Activated CD8-positive, alpha-beta T cell treated with anti-CD3 and anti-CD28 coated beads, Interleukin-2, amount 10 ng/mL, durations not matched to agents 7 days and 5 days (primary cell): ENCODE measurements around the gene RFXAP. TPM values are rescaled to one million over a fixed set of nuclear protein-coding genes. Genes with fewer than 3 reads are reported as not detected.

Experiments used
- ATAC-seq: fragments of 150-1000 bp; cut with Tn5 transposase; one replicate; pipeline ENCODE4 v1.10.0; 2021; ENCODE audit warnings: moderate library complexity
- CTCF ChIA-PET: fragments of 350-600 bp; sonication (Branson Sonifier 250); formaldehyde crosslinking; loops from one replicate; lab custom pipeline; 2021; ENCODE audit warnings: antibody characterized with exemption; lab: Charles Lee
- POLR2A ChIA-PET: fragments of 350-600 bp; sonication (Branson Sonifier 250); formaldehyde crosslinking; loops from one replicate; lab custom pipeline; 2021; ENCODE audit warnings: antibody characterized with exemption; lab: Charles Lee
- DNase-seq: peaks from one replicate; pipeline ENCODE4 v3.0.0-alpha.2; 2020
- H3K27ac Mint-ChIP-seq: one replicate; pipeline ENCODE4 v1.8.0; 2021; ENCODE audit warnings: mild to moderate bottlenecking, mixed read lengths
- H3K27me3 Mint-ChIP-seq: one replicate; pipeline ENCODE4 v1.8.0; 2021; ENCODE audit warnings: low read depth, mixed read lengths
- H3K36me3 Mint-ChIP-seq: one replicate; pipeline ENCODE4 v1.8.0; 2021; ENCODE audit warnings: low read depth, mixed read lengths
- H3K4me1 Mint-ChIP-seq: one replicate; pipeline ENCODE4 v1.8.0; 2021; ENCODE audit warnings: low read depth, mixed read lengths
- H3K4me3 Mint-ChIP-seq: one replicate; pipeline ENCODE4 v1.8.0; 2021; ENCODE audit warnings: mild to moderate bottlenecking, mixed read lengths
- H3K9me3 Mint-ChIP-seq: one replicate; pipeline ENCODE4 v1.8.0; 2022; ENCODE audit warnings: mixed read lengths; ENCODE audit not compliant: insufficient read depth
- total RNA-seq, 2 experiments: library from RNA; stranded (reverse); gene quantifications; one replicate each; pipeline ENCODE4 v1.2.3, GENCODE V29; 2021

Gene RFXAP
- total RNA-seq, 2 experiments from 2014 or later: 12.8 to 13.9 TPM

DNA sequence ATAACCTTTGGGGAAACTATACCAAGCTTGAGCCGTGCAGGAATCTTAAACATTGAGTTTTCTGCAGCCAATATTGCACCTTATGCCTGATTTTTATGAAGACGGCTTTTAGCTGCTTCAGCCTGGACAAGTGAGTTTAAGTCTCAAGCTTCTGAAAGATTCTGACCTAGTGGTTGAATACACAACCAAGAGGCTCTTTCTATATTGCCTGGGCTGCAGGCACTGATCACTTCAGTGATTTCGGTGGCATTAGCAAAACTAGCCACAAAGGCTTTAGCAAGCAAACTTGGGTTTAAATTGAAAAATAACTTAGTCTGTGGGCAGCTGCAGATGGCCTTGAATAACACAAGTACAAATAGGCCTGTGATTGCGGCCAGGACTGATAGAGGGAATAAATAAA is 29.3 kb upstream of the RFXAP start:
- POLR2A ChIA-PET: no interaction called here
- ATAC-seq: no peak
- peaks cover 5% of the 10 kb centered on the region for H3K27me3 Mint-ChIP-seq
- H3K36me3 Mint-ChIP-seq: no peaks in the 10 kb centered on the region
- peaks cover 1% of the 10 kb centered on the region for H3K4me1 Mint-ChIP-seq
- DNase-seq: no peak
- no peaks in the 10 kb centered on the region for H3K9me3 Mint-ChIP-seq
- H3K4me3 Mint-ChIP-seq: no peak overlapping the region
- CTCF ChIA-PET: no interaction called here
- H3K27ac Mint-ChIP-seq: no peak overlapping the region

DNA sequence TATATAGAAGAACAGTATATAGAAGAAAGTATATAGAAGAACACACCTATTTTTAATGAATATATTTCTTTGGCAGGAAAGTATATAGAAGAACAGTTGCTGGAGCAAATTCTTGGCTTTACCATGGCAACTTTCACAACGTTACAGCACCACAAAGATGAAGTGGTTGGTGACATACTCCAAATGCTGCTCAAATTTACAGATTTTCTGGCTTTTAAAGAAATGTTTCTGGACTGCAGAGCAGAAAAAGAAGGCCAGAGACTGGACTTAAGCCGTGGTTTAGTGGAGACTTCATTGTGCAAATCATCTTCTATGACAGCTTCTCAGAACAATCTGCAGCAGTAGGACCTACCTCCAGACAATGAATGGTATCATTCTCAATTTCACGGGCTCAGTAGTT is 24.3 kb upstream of the RFXAP start:
- Mint-ChIP-seq H3K27ac (no peak overlapping the region), H3K27me3 (peaks cover 4% of the 10 kb centered on the region), H3K4me1 (no peaks in the 10 kb centered on the region), H3K9me3 (no peaks in the 10 kb centered on the region), H3K4me3 (no peak overlapping the region), H3K36me3 (no peaks in the 10 kb centered on the region)
- no peak for ATAC-seq
- ChIA-PET POLR2A (no interaction called here), CTCF (no interaction called here)
- DNase-seq: no peak

DNA sequence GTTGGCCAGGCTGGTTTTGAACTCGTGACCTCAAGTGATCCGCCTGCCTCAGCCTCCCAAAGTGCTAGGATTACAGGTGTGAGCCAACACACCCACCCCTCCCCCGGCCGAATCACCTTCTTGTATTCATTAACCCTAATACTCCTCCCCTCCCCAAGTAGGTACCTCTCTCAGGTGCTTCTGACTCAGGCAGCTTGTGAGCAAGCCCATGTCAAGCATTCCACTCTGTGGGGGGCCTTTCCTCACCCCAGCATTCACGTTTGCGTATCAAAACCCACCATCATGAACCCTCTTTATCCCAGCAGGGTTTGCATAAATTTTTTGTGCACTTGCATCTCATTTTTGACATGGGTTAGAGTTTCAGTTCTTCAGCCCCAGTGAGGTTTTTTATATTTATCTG is 23.6 kb upstream of the RFXAP start:
- no peaks in the 10 kb centered on the region for H3K4me1 Mint-ChIP-seq
- no peaks in the 10 kb centered on the region for H3K36me3 Mint-ChIP-seq
- POLR2A ChIA-PET: no interaction called here

DNA sequence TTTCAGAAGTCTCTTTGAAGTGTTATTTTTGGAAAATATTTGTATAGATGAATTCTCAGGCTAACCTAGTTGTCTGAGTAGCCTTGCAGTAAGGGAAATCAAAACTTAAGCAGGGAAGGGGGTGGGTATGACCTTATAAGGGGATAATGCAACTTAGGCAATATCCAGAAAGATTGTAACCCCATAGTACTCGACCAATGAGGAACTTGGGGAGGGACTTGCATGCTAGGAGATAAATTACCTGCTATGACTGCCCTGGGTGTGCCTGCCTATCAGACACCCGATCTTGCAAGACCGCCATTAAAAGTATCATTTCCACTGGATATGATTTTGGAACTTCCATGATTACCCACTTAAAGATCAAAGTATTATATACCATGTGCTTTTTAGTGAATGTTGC is 23.0 kb upstream of the RFXAP start:
- no peak overlapping the region for H3K27ac Mint-ChIP-seq
- ATAC-seq (no peak), DNase-seq (no peak)
- CTCF ChIA-PET: no interaction called here
- POLR2A ChIA-PET: no interaction called here
- H3K27me3 Mint-ChIP-seq: peaks cover 4% of the 10 kb centered on the region
- no peaks in the 10 kb centered on the region for H3K4me1 Mint-ChIP-seq
- no peaks in the 10 kb centered on the region for H3K36me3 Mint-ChIP-seq
- no peak overlapping the region for H3K4me3 Mint-ChIP-seq
- no peaks in the 10 kb centered on the region for H3K9me3 Mint-ChIP-seq

More for the DNA sequence above, 23.6 kb upstream of the RFXAP start:
- Mint-ChIP-seq H3K4me3 (no peak overlapping the region), H3K27me3 (peaks cover 4% of the 10 kb centered on the region), H3K27ac (no peak overlapping the region), H3K9me3 (no peaks in the 10 kb centered on the region)
- DNase-seq: no peak
- no peak for ATAC-seq
- CTCF ChIA-PET: no interaction called here

DNA sequence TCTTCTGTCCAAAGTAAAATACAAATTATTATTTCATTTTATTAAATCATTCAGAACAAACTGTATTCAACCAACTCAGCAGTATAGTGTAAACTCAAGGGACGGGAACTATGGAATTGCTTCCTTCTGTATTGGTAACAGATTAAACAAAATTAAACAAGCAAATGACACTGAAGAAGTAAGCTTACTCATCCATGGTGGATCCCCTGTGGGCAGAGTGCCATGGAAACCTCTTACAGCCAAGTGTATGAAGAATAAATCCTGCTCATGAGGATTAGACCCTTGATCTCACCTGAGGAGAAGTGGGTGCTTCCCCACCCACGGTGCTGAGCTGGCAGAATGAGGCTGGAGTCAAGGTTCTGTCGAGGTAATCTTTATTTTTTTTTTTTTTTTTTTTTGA is 18.0 kb upstream of the RFXAP start:
- Mint-ChIP-seq H3K36me3 (no peaks in the 10 kb centered on the region), H3K9me3 (no peaks in the 10 kb centered on the region), H3K4me1 (no peaks in the 10 kb centered on the region), H3K27ac (no peak overlapping the region), H3K4me3 (no peak overlapping the region), H3K27me3 (peaks cover 9% of the 10 kb centered on the region)
- no peak for DNase-seq
- CTCF ChIA-PET: no interaction called here
- no peak for ATAC-seq
- POLR2A ChIA-PET: no interaction called here

DNA sequence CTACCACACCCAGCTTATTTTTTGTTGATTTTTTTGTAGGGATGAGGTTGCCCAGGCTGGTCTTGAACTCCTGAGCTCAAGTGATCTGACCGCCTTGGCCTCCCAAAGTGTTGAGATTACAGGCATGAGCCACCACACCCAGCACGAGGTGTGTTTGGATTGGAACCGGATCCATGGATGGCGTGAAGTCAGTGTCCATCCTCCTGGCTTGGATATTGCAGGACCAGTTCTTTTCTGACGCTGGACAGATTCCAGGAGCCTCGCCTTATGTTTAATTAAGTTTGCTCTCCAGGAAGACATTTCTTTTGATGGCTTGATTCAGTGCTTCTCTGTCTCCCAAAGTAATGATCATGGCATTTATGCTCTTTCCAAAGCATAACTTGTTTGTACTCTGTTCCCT is 14.4 kb upstream of the RFXAP start:
- ChIA-PET CTCF (no interaction called here), POLR2A (no interaction called here)
- ATAC-seq: no peak
- Mint-ChIP-seq H3K27me3 (peaks cover 14% of the 10 kb centered on the region), H3K4me1 (no peaks in the 10 kb centered on the region), H3K9me3 (no peaks in the 10 kb centered on the region), H3K4me3 (no peak overlapping the region), H3K36me3 (no peaks in the 10 kb centered on the region), H3K27ac (no peak overlapping the region)
- no peak for DNase-seq

DNA sequence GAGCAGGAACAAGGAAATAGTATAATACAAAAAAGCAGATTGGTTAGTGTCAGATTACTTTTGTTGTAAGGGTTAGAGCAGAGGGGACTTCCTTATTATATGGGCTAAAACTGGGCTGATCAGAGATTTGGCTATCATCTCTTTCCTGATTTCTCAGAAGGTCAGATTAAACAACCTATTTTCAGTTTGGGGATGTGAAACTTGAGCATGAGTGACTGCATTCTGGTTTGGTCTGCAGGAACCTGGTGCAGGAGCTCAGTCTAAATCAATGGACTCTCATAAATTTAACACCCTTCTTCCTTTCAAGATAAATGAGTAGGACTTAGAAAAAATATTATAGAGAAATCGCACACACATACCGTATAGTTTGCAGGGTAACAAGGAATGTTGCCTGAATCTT is 12.9 kb upstream of the RFXAP start:
- peaks cover 21% of the 10 kb centered on the region for H3K27me3 Mint-ChIP-seq
- ChIA-PET POLR2A (no interaction called here), CTCF (interaction anchor here (1.5 kb wide), 1 partner anchor 9 kb away, joined by 7 read pairs; no protein-coding TSS in a partner anchor)
- H3K9me3 Mint-ChIP-seq: no peaks in the 10 kb centered on the region
- no peaks in the 10 kb centered on the region for H3K36me3 Mint-ChIP-seq
- DNase-seq (no peak), ATAC-seq (no peak)
- H3K4me3 Mint-ChIP-seq: no peak overlapping the region
- H3K4me1 Mint-ChIP-seq: no peaks in the 10 kb centered on the region
- no peak overlapping the region for H3K27ac Mint-ChIP-seq

DNA sequence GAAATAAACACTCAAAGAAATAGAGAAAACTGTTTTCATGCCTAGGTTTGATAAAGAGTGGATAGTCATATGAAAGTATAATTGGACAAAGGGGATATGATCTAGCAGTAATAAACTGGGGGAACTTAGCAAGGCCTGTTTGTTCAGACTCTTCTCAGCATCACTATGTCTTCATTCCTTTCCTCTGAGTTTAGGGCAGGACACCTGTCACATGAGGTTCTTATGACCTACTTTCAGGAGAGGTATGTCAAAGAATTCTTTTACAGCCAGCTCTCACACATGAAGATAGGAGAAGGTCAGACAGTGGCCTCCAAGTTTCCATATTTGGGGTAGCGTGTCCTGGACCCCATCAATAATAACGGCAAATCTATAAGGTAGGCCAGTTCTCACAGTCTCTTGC is 11.4 kb upstream of the RFXAP start:
- POLR2A ChIA-PET: no interaction called here
- Mint-ChIP-seq H3K4me1 (no peaks in the 10 kb centered on the region), H3K9me3 (no peaks in the 10 kb centered on the region), H3K4me3 (no peak overlapping the region), H3K27me3 (peaks cover 25% of the 10 kb centered on the region), H3K27ac (no peak overlapping the region), H3K36me3 (no peaks in the 10 kb centered on the region)
- ATAC-seq: no peak
- no peak for DNase-seq
- CTCF ChIA-PET: no interaction called here

DNA sequence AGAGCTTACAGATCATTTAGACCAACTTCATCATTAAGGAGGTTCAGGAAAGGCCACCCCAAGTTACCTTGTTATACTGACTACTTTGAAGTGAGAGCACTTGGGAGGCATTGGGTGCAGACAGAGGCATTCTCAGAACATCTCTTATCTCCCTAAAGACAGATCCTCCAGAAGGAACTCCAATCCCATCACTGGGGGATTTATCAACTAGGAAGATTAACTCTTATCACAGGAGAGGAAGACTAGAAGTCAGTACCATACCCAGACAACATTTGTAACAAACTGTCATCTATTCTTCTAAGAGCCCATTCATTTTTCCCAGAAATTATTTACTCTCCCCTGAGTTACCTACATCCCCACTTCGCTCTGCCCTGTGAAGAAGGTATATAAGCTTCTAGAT is 5.8 kb upstream of the RFXAP start:
- CTCF ChIA-PET: interaction anchor here (0.7 to 1.2 kb wide), 2 partner anchors 12 to 318 kb away, joined by 3 to 4 read pairs; no protein-coding TSS in a partner anchor
- POLR2A ChIA-PET: no interaction called here
- no peaks in the 10 kb centered on the region for H3K36me3 Mint-ChIP-seq

DNA sequence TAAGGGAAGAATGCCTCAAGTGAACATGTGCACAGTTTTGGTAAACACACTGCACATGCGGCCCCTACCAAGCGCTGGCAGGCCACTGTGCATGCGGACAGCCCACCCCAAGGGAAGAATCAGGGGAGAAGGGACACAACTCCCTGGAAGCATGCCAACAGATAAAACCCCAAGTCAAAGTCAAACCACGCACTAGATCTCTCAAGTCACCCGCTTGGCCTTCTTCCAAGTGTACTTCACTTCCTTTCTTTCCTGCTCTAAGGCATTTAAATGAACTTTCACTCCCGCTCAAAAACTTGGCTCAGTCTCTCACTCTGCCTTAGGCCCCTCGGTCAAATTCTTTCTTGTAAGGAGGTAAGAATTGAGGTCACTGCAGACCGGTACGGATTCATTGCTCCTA is 4.6 kb upstream of the RFXAP start:
- ChIA-PET POLR2A (no interaction called here), CTCF (interaction anchor here (0.6 to 1.3 kb wide), 3 partner anchors 11 to 175 kb away, joined by 3 read pairs; no protein-coding TSS in a partner anchor)
- DNase-seq: no peak
- Mint-ChIP-seq H3K36me3 (peaks cover 2% of the 10 kb centered on the region), H3K4me1 (peaks cover 11% of the 10 kb centered on the region), H3K27ac (no peak overlapping the region), H3K9me3 (no peaks in the 10 kb centered on the region), H3K27me3 (peaks cover 35% of the 10 kb centered on the region), H3K4me3 (no peak overlapping the region)
- ATAC-seq: no peak

More for the DNA sequence above, 5.8 kb upstream of the RFXAP start:
- Mint-ChIP-seq H3K27ac (no peak overlapping the region), H3K4me3 (no peak overlapping the region), H3K9me3 (no peaks in the 10 kb centered on the region), H3K27me3 (peaks cover 35% of the 10 kb centered on the region), H3K4me1 (peaks cover 4% of the 10 kb centered on the region)
- no peak for ATAC-seq
- DNase-seq: no peak

DNA sequence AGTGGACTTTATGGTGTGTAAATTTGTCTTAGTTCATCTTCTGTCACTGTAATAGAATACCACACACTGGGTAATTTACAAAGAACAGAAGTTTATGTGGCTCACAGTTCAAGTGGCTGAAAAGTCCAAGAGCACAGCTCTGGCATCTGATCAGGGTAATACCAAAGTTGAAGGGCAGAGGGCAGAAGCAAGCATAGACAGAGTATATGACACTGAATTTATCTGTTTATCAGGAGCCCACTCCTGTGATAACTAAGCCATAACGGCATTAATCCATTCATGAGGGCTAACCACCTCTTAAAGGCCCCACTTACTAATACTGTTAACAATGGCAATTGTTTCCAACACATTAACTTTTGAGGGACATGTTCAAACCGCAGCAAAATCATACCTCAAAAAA is 4.0 kb upstream of the RFXAP start:
- Mint-ChIP-seq H3K36me3 (peaks cover 4% of the 10 kb centered on the region), H3K27ac (no peak overlapping the region), H3K4me3 (no peak overlapping the region), H3K4me1 (peaks cover 11% of the 10 kb centered on the region), H3K9me3 (no peaks in the 10 kb centered on the region), H3K27me3 (peaks cover 32% of the 10 kb centered on the region)
- ATAC-seq (no peak), DNase-seq (peak; percentile 26)
- POLR2A ChIA-PET: no interaction called here
- CTCF ChIA-PET: interaction anchor here (0.6 to 1.4 kb wide), 11 partner anchors 9 to 178 kb away, joined by 3 to 7 read pairs (median 4); no protein-coding TSS in a partner anchor

DNA sequence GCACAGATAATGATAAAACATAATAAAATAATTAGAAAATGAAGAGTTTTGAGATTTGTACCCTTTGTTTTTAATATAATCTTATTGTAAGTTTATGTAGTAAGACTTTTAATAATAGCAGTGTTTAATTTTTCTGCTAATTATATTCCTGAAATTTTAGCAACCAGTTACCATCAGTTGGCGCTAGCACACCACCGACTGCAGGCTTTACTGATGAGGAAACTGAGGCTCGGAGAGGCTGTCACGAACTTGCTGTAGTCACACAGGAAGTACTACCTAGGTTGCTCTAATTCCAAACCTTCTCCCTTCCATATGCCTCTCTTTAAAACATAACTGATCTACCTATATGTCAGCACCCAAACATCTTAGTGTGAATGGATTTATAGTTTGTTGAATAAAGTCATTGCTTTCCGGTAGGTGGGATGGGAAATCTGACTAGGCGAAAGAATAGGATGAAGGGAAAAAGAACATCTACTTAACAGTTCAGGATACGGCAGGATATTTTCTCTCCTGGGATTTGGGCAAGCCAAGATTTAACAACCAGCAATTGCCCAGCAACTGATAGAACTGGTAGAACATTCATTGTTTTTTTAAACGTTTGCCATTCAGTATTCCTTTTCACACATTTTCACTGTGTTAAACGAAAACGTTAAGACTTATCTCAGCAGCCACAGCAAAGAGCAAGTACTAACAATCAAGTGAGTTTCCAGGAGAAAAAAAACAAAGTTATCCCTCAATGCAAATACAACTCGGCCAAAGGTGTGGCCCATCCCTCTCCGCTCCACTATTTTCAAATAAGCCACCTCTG is 822 bp upstream of the RFXAP start:
- peak overlapping the region; percentile 96 for H3K27ac Mint-ChIP-seq
- ChIA-PET CTCF (no interaction called here), POLR2A (interaction anchor here (0.7 to 0.9 kb wide), 2 partner anchors 82 to 182 kb away, joined by 3 to 4 read pairs; partner anchors contain the start of gene EXOSC8)
- peaks cover 19% of the 10 kb centered on the region for H3K27me3 Mint-ChIP-seq
- peak overlapping the region; percentile 87 for H3K4me3 Mint-ChIP-seq
- DNase-seq (no peak), ATAC-seq (no peak)
- peaks cover 14% of the 10 kb centered on the region for H3K36me3 Mint-ChIP-seq
- H3K4me1 Mint-ChIP-seq: peaks cover 39% of the 10 kb centered on the region
- no peaks in the 10 kb centered on the region for H3K9me3 Mint-ChIP-seq
